GM12872 (cell line): ENCODE results near the gene RUNX2.

ENCODE experiments used
- CTCF ChIP-seq: IDR thresholded peaks from 3 replicates; pipeline ENCODE4 v1.5.1; 2011; ENCODE audit warnings: low read depth, mild to moderate bottlenecking, low read length, moderate library complexity; ENCODE audit not compliant: insufficient read depth

Gene RUNX2

GRCh38 chr6:45454008-45454911 is 126.1 kb downstream of the RUNX2 start:
- TF ChIP-seq CTCF, result no peak

- no peak for TF ChIP-seq CTCF
Measured at GRCh38 chr6:45455408-45455807, 127.3 kb downstream of the RUNX2 start.

- TF ChIP-seq CTCF, result no peak
Measured at GRCh38 chr6:45457141-45457540, 129.0 kb downstream of the RUNX2 start.

GRCh38 chr6:45458672-45459071 is 130.5 kb downstream of the RUNX2 start:
- TF ChIP-seq CTCF, result no peak

GRCh38 chr6:45460166-45460565 is 132.0 kb downstream of the RUNX2 start:
- TF ChIP-seq CTCF, result no peak

- no peak for TF ChIP-seq CTCF
Measured at GRCh38 chr6:45461486-45461885, 133.4 kb downstream of the RUNX2 start.

- no peak for TF ChIP-seq CTCF
Measured at GRCh38 chr6:45462190-45463134, 134.3 kb downstream of the RUNX2 start.
